Activated CD8-positive, alpha-beta T cell treated with anti-CD3 and anti-CD28 coated beads, Interleukin-2, amount 10 ng/mL, durations not matched to agents 7 days and 5 days (primary cell): ENCODE data around the gene UCK1. TPM values are rescaled to one million over a fixed set of nuclear protein-coding genes. Genes with fewer than 3 reads are reported as not detected.

Experiments
- ATAC-seq: fragments of 150-1000 bp; cut with Tn5 transposase; one replicate; pipeline ENCODE4 v1.10.0; 2021; ENCODE audit warnings: moderate library complexity
- CTCF ChIA-PET: fragments of 350-600 bp; sonication (Branson Sonifier 250); formaldehyde crosslinking; loops from one replicate; lab custom pipeline; 2021; ENCODE audit warnings: antibody characterized with exemption; lab: Charles Lee
- POLR2A ChIA-PET: fragments of 350-600 bp; sonication (Branson Sonifier 250); formaldehyde crosslinking; loops from one replicate; lab custom pipeline; 2021; ENCODE audit warnings: antibody characterized with exemption; lab: Charles Lee
- DNase-seq: peaks from one replicate; pipeline ENCODE4 v3.0.0-alpha.2; 2020
- H3K27ac Mint-ChIP-seq: one replicate; pipeline ENCODE4 v1.8.0; 2021; ENCODE audit warnings: mild to moderate bottlenecking, mixed read lengths
- H3K27me3 Mint-ChIP-seq: one replicate; pipeline ENCODE4 v1.8.0; 2021; ENCODE audit warnings: low read depth, mixed read lengths
- H3K36me3 Mint-ChIP-seq: one replicate; pipeline ENCODE4 v1.8.0; 2021; ENCODE audit warnings: low read depth, mixed read lengths
- H3K4me1 Mint-ChIP-seq: one replicate; pipeline ENCODE4 v1.8.0; 2021; ENCODE audit warnings: low read depth, mixed read lengths
- H3K4me3 Mint-ChIP-seq: one replicate; pipeline ENCODE4 v1.8.0; 2021; ENCODE audit warnings: mild to moderate bottlenecking, mixed read lengths
- H3K9me3 Mint-ChIP-seq: one replicate; pipeline ENCODE4 v1.8.0; 2022; ENCODE audit warnings: mixed read lengths; ENCODE audit not compliant: insufficient read depth
- total RNA-seq, 2 experiments: library from RNA; stranded (reverse); gene quantifications; one replicate each; pipeline ENCODE4 v1.2.3, GENCODE V29; 2021

UCK1 gene
- total RNA-seq, 2 experiments from 2014 or later: 35.8 to 36.6 TPM

- H3K27ac Mint-ChIP-seq: no peak overlapping the region
- H3K4me3 Mint-ChIP-seq: no peak overlapping the region
- H3K36me3 Mint-ChIP-seq: peaks cover 73% of the 10 kb centered on the region
- DNase-seq: no peak
- H3K27me3 Mint-ChIP-seq: no peaks in the 10 kb centered on the region
- H3K4me1 Mint-ChIP-seq: no peaks in the 10 kb centered on the region
- ChIA-PET CTCF (no interaction called here), POLR2A (no interaction called here)
- no peak for ATAC-seq
- H3K9me3 Mint-ChIP-seq: no peaks in the 10 kb centered on the region
Measured at GRCh38 chr9:131485206-131485605, 45.9 kb downstream of the UCK1 start.

GRCh38 chr9:131484560-131485185 lies 46.4 kb downstream of the UCK1 start:
- H3K9me3 Mint-ChIP-seq: no peaks in the 10 kb centered on the region
- no peak for ATAC-seq
- peaks cover 72% of the 10 kb centered on the region for H3K36me3 Mint-ChIP-seq
- ChIA-PET CTCF (no interaction called here), POLR2A (interaction anchor here (0.7 to 1.1 kb wide), 2 partner anchors 28 to 35 kb away, joined by 3 read pairs; no protein-coding TSS in a partner anchor)
- H3K4me3 Mint-ChIP-seq: no peak overlapping the region
- no peaks in the 10 kb centered on the region for H3K27me3 Mint-ChIP-seq
- H3K27ac Mint-ChIP-seq: no peak overlapping the region
- no peaks in the 10 kb centered on the region for H3K4me1 Mint-ChIP-seq
- no peak for DNase-seq

GRCh38 chr9:131484051-131484445 lies 47.0 kb downstream of the UCK1 start:
- no peaks in the 10 kb centered on the region for H3K27me3 Mint-ChIP-seq
- no peak for ATAC-seq
- DNase-seq: no peak
- ChIA-PET CTCF (no interaction called here), POLR2A (interaction anchor here (0.7 to 1.1 kb wide), 2 partner anchors 27 to 36 kb away, joined by 3 read pairs; no protein-coding TSS in a partner anchor)
- no peaks in the 10 kb centered on the region for H3K9me3 Mint-ChIP-seq
- H3K27ac Mint-ChIP-seq: peak overlapping the region; percentile 18
- no peaks in the 10 kb centered on the region for H3K4me1 Mint-ChIP-seq
- H3K36me3 Mint-ChIP-seq: peaks cover 72% of the 10 kb centered on the region
- H3K4me3 Mint-ChIP-seq: no peak overlapping the region

GRCh38 chr9:131483319-131484050 lies 47.6 kb downstream of the UCK1 start:
- ChIA-PET POLR2A (interaction anchor here (0.7 to 1.1 kb wide), 2 partner anchors 26 to 37 kb away, joined by 3 read pairs; no protein-coding TSS in a partner anchor), CTCF (interaction anchor here (0.6 kb wide), 1 partner anchor 79 kb away, joined by 3 read pairs; no protein-coding TSS in a partner anchor)
- no peaks in the 10 kb centered on the region for H3K9me3 Mint-ChIP-seq
- no peak overlapping the region for H3K27ac Mint-ChIP-seq
- no peak overlapping the region for H3K4me3 Mint-ChIP-seq
- no peak for DNase-seq
- H3K4me1 Mint-ChIP-seq: no peaks in the 10 kb centered on the region
- H3K27me3 Mint-ChIP-seq: no peaks in the 10 kb centered on the region
- no peak for ATAC-seq
- H3K36me3 Mint-ChIP-seq: peaks cover 71% of the 10 kb centered on the region

GRCh38 chr9:131482343-131483006 lies 48.6 kb downstream of the UCK1 start:
- ATAC-seq (no peak), DNase-seq (no peak)
- ChIA-PET POLR2A (no interaction called here), CTCF (no interaction called here)
- Mint-ChIP-seq H3K27ac (no peak overlapping the region), H3K36me3 (peaks cover 67% of the 10 kb centered on the region), H3K9me3 (no peaks in the 10 kb centered on the region), H3K4me3 (no peak overlapping the region), H3K27me3 (no peaks in the 10 kb centered on the region), H3K4me1 (no peaks in the 10 kb centered on the region)

- Mint-ChIP-seq H3K9me3 (no peaks in the 10 kb centered on the region), H3K4me3 (no peak overlapping the region), H3K27me3 (no peaks in the 10 kb centered on the region), H3K27ac (no peak overlapping the region), H3K4me1 (no peaks in the 10 kb centered on the region), H3K36me3 (peaks cover 63% of the 10 kb centered on the region)
- ChIA-PET POLR2A (no interaction called here), CTCF (interaction anchor here (1.9 kb wide), 1 partner anchor 132 kb away, joined by 13 read pairs; no protein-coding TSS in a partner anchor)
- ATAC-seq (no peak), DNase-seq (no peak)
Measured at GRCh38 chr9:131481441-131482342, 49.4 kb downstream of the UCK1 start.

GRCh38 chr9:131480258-131480657 lies 50.8 kb downstream of the UCK1 start:
- H3K36me3 Mint-ChIP-seq: peaks cover 59% of the 10 kb centered on the region
- H3K9me3 Mint-ChIP-seq: no peaks in the 10 kb centered on the region
- no peak overlapping the region for H3K4me3 Mint-ChIP-seq
- CTCF ChIA-PET: interaction anchor here (1.1 to 3.1 kb wide), 7 partner anchors 10 to 264 kb away, joined by 3 to 21 read pairs (median 3); no protein-coding TSS in a partner anchor
- no peaks in the 10 kb centered on the region for H3K4me1 Mint-ChIP-seq
- ATAC-seq: no peak
- no peaks in the 10 kb centered on the region for H3K27me3 Mint-ChIP-seq
- POLR2A ChIA-PET: no interaction called here
- DNase-seq: no peak
- H3K27ac Mint-ChIP-seq: no peak overlapping the region

GRCh38 chr9:131478911-131479310 lies 52.2 kb downstream of the UCK1 start:
- no peaks in the 10 kb centered on the region for H3K9me3 Mint-ChIP-seq
- H3K4me3 Mint-ChIP-seq: no peak overlapping the region
- POLR2A ChIA-PET: no interaction called here
- DNase-seq: no peak
- no peak overlapping the region for H3K27ac Mint-ChIP-seq
- no peak for ATAC-seq
- H3K27me3 Mint-ChIP-seq: no peaks in the 10 kb centered on the region
- CTCF ChIA-PET: interaction anchor here (0.6 to 3.1 kb wide), 6 partner anchors 9 to 1327 kb away, joined by 3 to 21 read pairs (median 4); no protein-coding TSS in a partner anchor
- no peaks in the 10 kb centered on the region for H3K4me1 Mint-ChIP-seq
- peaks cover 62% of the 10 kb centered on the region for H3K36me3 Mint-ChIP-seq

- DNase-seq: peak; percentile 67
- H3K4me3 Mint-ChIP-seq: no peak overlapping the region
- ChIA-PET POLR2A (no interaction called here), CTCF (interaction anchor here (0.6 to 3.1 kb wide), 8 partner anchors 11 to 1327 kb away, joined by 3 to 21 read pairs (median 4); no protein-coding TSS in a partner anchor)
- peaks cover 63% of the 10 kb centered on the region for H3K36me3 Mint-ChIP-seq
- H3K27ac Mint-ChIP-seq: no peak overlapping the region
- peak; percentile 67 for ATAC-seq
- no peaks in the 10 kb centered on the region for H3K4me1 Mint-ChIP-seq
- H3K27me3 Mint-ChIP-seq: no peaks in the 10 kb centered on the region
- no peaks in the 10 kb centered on the region for H3K9me3 Mint-ChIP-seq
Measured at GRCh38 chr9:131478421-131478868, 52.6 kb downstream of the UCK1 start.

GRCh38 chr9:131477816-131478419 lies 53.1 kb downstream of the UCK1 start:
- POLR2A ChIA-PET: no interaction called here
- Mint-ChIP-seq H3K9me3 (no peaks in the 10 kb centered on the region), H3K36me3 (peaks cover 66% of the 10 kb centered on the region), H3K4me1 (no peaks in the 10 kb centered on the region), H3K27ac (no peak overlapping the region), H3K4me3 (no peak overlapping the region), H3K27me3 (no peaks in the 10 kb centered on the region)
- DNase-seq (no peak), ATAC-seq (no peak)
- CTCF ChIA-PET: interaction anchor here (0.6 to 3.1 kb wide), 6 partner anchors 14 to 128 kb away, joined by 3 to 21 read pairs (median 3); no protein-coding TSS in a partner anchor
